ENCODE measurements around the gene CCDC160.

DNA sequence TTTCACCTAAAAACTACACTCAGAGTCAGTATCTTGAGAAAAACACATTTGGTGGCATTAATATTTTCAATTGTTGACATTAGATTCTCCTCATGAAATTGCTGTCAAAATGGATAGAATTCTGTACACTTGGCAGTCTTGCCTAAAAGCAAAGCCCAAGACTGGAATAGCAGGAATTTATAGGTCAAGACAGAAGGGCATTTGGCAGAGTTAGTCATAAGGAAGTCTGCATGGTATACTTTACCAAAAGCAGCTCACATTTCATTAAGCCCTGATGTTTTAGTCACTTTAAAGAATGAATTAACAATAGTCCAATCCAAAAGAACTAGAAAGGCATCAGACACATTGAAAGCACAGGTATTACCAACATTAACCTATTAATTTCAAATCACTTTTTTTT is 7.1 kb downstream of the CCDC160 start:
- no peak for TF ChIP-seq EZH2 (IDR thresholded peaks at IDR 0.05; ENCODE audit: low read depth)
- no peak for TF ChIP-seq CTCF (conservative IDR thresholded peaks at IDR 0.05)
